CD4-positive, alpha-beta T cell (primary cell): ENCODE results near the gene SLC2A9. TPM values are rescaled to one million over a fixed set of nuclear protein-coding genes. Genes with fewer than 3 reads are reported as not detected.

Experiments
- ATAC-seq: fragments of 200-7000 bp; cut with Tn5 transposase; one replicate; pipeline ENCODE4 v1.10.0; 2022; ENCODE audit warnings: mild to moderate bottlenecking; ENCODE audit not compliant: poor library complexity
- CTCF ChIA-PET: fragments of 350-600 bp; sonication (Branson Sonifier 250); formaldehyde crosslinking; loops from one replicate; lab custom pipeline; 2021; ENCODE audit warnings: antibody characterized with exemption, inconsistent platforms; lab: Charles Lee
- POLR2A ChIA-PET: fragments of 350-600 bp; sonication (Branson Sonifier 250); formaldehyde crosslinking; loops from one replicate; lab custom pipeline; 2021; ENCODE audit warnings: antibody characterized with exemption, inconsistent platforms; lab: Charles Lee
- DNase-seq, 14 experiments: peaks; one replicate each; pipeline ENCODE4 v3.0.0-alpha.2; 2013 to 2020; ENCODE audit warnings: mixed read lengths in 2 of 14
- H3K27ac ChIP-seq, 2 donors: one replicate each; pipeline versions ENCODE4 v1.5.1 to v1.7.0; 2013; ENCODE audit warnings: low read length in 2 of 2, low read depth in 1 of 2, mild to moderate bottlenecking in 1 of 2
- H3K27me3 ChIP-seq, 2 experiments: 1 replicate in 1 of 2; 2 replicates in 1 of 2; pipeline versions ENCODE4 v1.6.1 to v1.7.0; 2013; ENCODE audit warnings: low read length in 2 of 2, control low read depth in 1 of 2, mild to moderate bottlenecking in 1 of 2, moderate library complexity in 1 of 2; ENCODE audit not compliant: insufficient read depth in 2 of 2, control insufficient read depth in 1 of 2
- H3K36me3 ChIP-seq: one replicate; pipeline ENCODE4 v1.6.1; 2013; ENCODE audit warnings: low read length, control low read depth; ENCODE audit not compliant: insufficient read depth
- H3K4me1 ChIP-seq: one replicate; pipeline ENCODE4 v1.6.1; 2013; ENCODE audit warnings: low read length, control low read depth; ENCODE audit not compliant: insufficient read depth
- H3K4me3 ChIP-seq: one replicate; pipeline ENCODE4 v1.5.1; 2013; ENCODE audit warnings: mild to moderate bottlenecking, low read length, moderate library complexity
- H3K9me3 ChIP-seq, 2 experiments: 1 replicate in 1 of 2; 2 replicates in 1 of 2; pipeline versions ENCODE4 v1.6.1 to v1.7.0; 2013; ENCODE audit warnings: low read length in 2 of 2, mild to moderate bottlenecking in 2 of 2, control low read depth in 1 of 2, moderate library complexity in 1 of 2; ENCODE audit not compliant: control insufficient read depth in 1 of 2, insufficient read depth in 1 of 2
- H3K27ac Mint-ChIP-seq: one replicate; pipeline ENCODE4 v1.8.0; 2020; ENCODE audit warnings: mixed read lengths
- H3K27me3 Mint-ChIP-seq: one replicate; pipeline ENCODE4 v1.8.0; 2021; ENCODE audit warnings: mixed read lengths
- H3K36me3 Mint-ChIP-seq: one replicate; pipeline ENCODE4 v1.8.0; 2021; ENCODE audit warnings: low read depth, mixed read lengths
- H3K4me1 Mint-ChIP-seq: one replicate; pipeline ENCODE4 v1.8.0; 2021; ENCODE audit warnings: low read depth, mixed read lengths
- H3K4me3 Mint-ChIP-seq: one replicate; pipeline ENCODE4 v1.8.0; 2020; ENCODE audit warnings: mild to moderate bottlenecking, mixed read lengths
- H3K9me3 Mint-ChIP-seq: one replicate; pipeline ENCODE4 v1.8.0; 2020; ENCODE audit warnings: mixed read lengths
- CTCF ChIP-seq: fragments of 200-600 bp; IDR thresholded peaks from one replicate; pipeline ENCODE4 v1.8.0; 2022; ENCODE audit warnings: antibody characterized with exemption, mild to moderate bottlenecking
- intact Hi-C, 2 experiments: fragments of 100-400 bp; cut with DNase I in 1 of 2; cut with micrococcal nuclease in 1 of 2; formaldehyde crosslinking; loops; one replicate each; pipeline versions ENCODE4 v1.15.1 to v1.9.0; 2023 to 2025; cut with DNase I, micrococcal nuclease
- polyA plus RNA-seq, 2 donors: library from polyadenylated mRNA; unstranded; fragments of 120-200 nt; gene quantifications; one replicate each; pipeline ENCODE4 v1.2.1, GENCODE V29; 2013
- total RNA-seq, 174 experiments: library from RNA in 2 of 174; stranded (reverse) in 2 of 174; gene quantifications; one replicate each; pipeline ENCODE4 v1.2.3 and lab custom pipeline; 2021 to 2026

Gene SLC2A9
- total RNA-seq (1 to 10 TPM; 2.2 to 3.6 TPM), total RNA-seq (lab: John Stamatoyannopoulos, UW) (0.24 to 5.9 (median 1.3) reads per million in 172 experiments)
- polyA plus RNA-seq (2013, experiment 1 of 2): 3.4 TPM
- 3.8 TPM for polyA plus RNA-seq (2013, experiment 2 of 2)

GRCh38 chr4:10020871-10021652 is at the start of gene SLC2A9:
Gene SLC2A9, minus strand, starts transcription at chr4:10021497. Its CDS starts 68 bp downstream, at chr4:10021429.
- no peak for TF ChIP-seq CTCF
- peaks cover 15% of the 10 kb centered on the region for H3K4me1 Mint-ChIP-seq
- peak within 1 kb of the TSS; percentile 95 for H3K27ac Mint-ChIP-seq
- H3K27ac ChIP-seq: no peak within 1 kb of the TSS
- CTCF ChIA-PET: interaction anchor here (0.7 kb wide), 1 partner anchor 350 kb away, joined by 3 read pairs; no protein-coding TSS in a partner anchor
- no peaks in the 10 kb centered on the region for H3K36me3 ChIP-seq
- peaks cover 20% of the 10 kb centered on the region for H3K4me1 ChIP-seq
- H3K27me3 ChIP-seq: no peaks in the 10 kb centered on the region
- intact Hi-C loops: loop anchor here in 1 of 2 experiments (5.0 kb wide), 1 partner anchor 91 kb away; no protein-coding TSS in a partner anchor
- POLR2A ChIA-PET: no interaction called here
- no peaks in the 10 kb centered on the region for H3K9me3 Mint-ChIP-seq
- DNase-seq: peak in 2 of 14 experiments; percentile 29 to 30
- ATAC-seq: no peak
- H3K4me3 Mint-ChIP-seq: no peak within 1 kb of the TSS
- H3K36me3 Mint-ChIP-seq: no peaks in the 10 kb centered on the region
- no peak within 1 kb of the TSS for H3K4me3 ChIP-seq
- H3K27me3 Mint-ChIP-seq: no peaks in the 10 kb centered on the region
- no peaks in the 10 kb centered on the region for H3K9me3 ChIP-seq

DNA sequence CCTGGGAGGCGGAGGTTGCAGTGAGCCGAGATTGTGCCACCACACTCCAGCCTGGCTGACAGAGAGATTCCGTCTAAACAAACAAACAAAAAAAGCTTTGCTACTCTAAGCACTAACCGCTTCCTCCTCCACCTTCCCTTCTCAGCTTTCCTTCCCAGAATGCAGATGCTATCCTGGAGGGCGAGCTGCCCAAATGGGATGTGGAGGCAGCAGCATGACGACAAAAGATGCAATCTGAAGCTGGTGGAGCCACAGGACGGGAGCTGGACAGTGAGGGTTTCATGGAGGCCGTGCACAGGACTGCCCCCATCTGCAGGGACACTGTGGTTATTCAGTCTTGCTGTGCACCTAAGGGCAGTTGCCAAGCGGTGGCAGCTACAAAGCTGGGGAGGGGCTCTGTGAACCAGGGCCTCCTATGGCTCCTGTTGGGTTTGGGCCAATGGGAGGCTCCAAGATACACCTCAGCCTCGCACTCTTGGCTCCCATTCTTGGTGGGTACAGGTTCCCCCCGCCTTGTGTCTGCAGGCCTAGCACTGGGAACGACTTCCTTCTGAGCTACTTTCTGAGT is 47.9 kb upstream of the SLC2A9 start:
- no peak for ATAC-seq
- H3K27me3 Mint-ChIP-seq: no peaks in the 10 kb centered on the region
- POLR2A ChIA-PET: interaction anchor here (1.3 kb wide), 1 partner anchor 48 kb away, joined by 3 read pairs; no protein-coding TSS in a partner anchor
- Histone ChIP-seq H3K4me1 (no peaks in the 10 kb centered on the region), H3K9me3 (no peaks in the 10 kb centered on the region), H3K36me3 (peaks cover 65% of the 10 kb centered on the region), H3K4me3 (no peak overlapping the region), H3K27ac (no peak overlapping the region), H3K27me3 (no peaks in the 10 kb centered on the region)
- H3K9me3 Mint-ChIP-seq: no peaks in the 10 kb centered on the region
- no peak for TF ChIP-seq CTCF
- CTCF ChIA-PET: no interaction called here
- no peak for DNase-seq
- intact Hi-C loops: no loop called here
- peak overlapping the region; percentile 37 for H3K27ac Mint-ChIP-seq
- no peaks in the 10 kb centered on the region for H3K4me1 Mint-ChIP-seq
- H3K4me3 Mint-ChIP-seq: no peak overlapping the region
- peaks cover 84% of the 10 kb centered on the region for H3K36me3 Mint-ChIP-seq

- Histone ChIP-seq H3K4me1 (peaks cover 4% of the 10 kb centered on the region), H3K36me3 (peaks cover 63% of the 10 kb centered on the region), H3K4me3 (no peak overlapping the region), H3K27me3 (no peaks in the 10 kb centered on the region), H3K9me3 (no peaks in the 10 kb centered on the region), H3K27ac (no peak overlapping the region)
- no peak overlapping the region for H3K4me3 Mint-ChIP-seq
- no peaks in the 10 kb centered on the region for H3K4me1 Mint-ChIP-seq
- ATAC-seq (no peak), DNase-seq (no peak)
- POLR2A ChIA-PET: no interaction called here
- no peaks in the 10 kb centered on the region for H3K27me3 Mint-ChIP-seq
- H3K36me3 Mint-ChIP-seq: peaks cover 79% of the 10 kb centered on the region
- CTCF ChIA-PET: no interaction called here
- H3K9me3 Mint-ChIP-seq: no peaks in the 10 kb centered on the region
- H3K27ac Mint-ChIP-seq: no peak overlapping the region
- TF ChIP-seq CTCF: no peak
- intact Hi-C loops: no loop called here
Observed at GRCh38 chr4:10066670-10067651, 45.7 kb upstream of the SLC2A9 start.
